Measurements from ENCODE around the gene RTP3.

DNA sequence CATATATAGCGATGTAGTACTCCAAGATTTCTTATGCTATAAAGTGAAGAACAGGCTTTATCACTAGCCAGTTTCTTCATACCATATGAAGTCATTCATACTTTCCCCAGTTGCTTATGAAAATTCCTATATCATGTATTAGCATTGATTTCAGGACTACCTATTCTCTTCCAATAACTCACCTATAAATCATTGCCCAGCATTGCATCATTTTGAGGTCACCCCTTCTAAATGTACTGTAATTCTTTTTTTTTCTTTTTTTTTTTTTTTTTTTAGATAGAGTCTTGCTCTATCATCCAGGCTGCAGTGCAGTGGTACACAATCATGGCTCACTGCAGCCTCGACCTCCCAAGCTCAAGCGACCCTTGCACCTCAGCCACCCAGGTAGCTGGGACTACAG lies 27.1 kb downstream of the RTP3 start:
- TF ChIP-seq, protein P1, sequence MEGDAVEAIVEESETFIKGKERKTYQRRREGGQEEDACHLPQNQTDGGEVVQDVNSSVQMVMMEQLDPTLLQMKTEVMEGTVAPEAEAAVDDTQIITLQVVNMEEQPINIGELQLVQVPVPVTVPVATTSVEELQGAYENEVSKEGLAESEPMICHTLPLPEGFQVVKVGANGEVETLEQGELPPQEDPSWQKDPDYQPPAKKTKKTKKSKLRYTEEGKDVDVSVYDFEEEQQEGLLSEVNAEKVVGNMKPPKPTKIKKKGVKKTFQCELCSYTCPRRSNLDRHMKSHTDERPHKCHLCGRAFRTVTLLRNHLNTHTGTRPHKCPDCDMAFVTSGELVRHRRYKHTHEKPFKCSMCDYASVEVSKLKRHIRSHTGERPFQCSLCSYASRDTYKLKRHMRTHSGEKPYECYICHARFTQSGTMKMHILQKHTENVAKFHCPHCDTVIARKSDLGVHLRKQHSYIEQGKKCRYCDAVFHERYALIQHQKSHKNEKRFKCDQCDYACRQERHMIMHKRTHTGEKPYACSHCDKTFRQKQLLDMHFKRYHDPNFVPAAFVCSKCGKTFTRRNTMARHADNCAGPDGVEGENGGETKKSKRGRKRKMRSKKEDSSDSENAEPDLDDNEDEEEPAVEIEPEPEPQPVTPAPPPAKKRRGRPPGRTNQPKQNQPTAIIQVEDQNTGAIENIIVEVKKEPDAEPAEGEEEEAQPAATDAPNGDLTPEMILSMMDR (IDR thresholded peaks at IDR 0.05; ENCODE audit: low read length) = no peak
- no peak for TF ChIP-seq EZH2 (IDR thresholded peaks at IDR 0.05; ENCODE audit: borderline replicate concordance, low read length)
